GM19193 (cell line): Measurements from ENCODE around the gene GPR132.

Source experiments
- POLR2A ChIP-seq: IDR thresholded peaks from 4 replicates; pipeline ENCODE4 v1.6.1; 2011; ENCODE audit not compliant: insufficient read depth, insufficient read length; ENCODE audit errors: extremely low read depth

Gene GPR132

GRCh38 chr14:105012171-105012985 lies 52.9 kb downstream of the GPR132 start:
- no peak for TF ChIP-seq POLR2A

GRCh38 chr14:105011312-105011990 lies 53.8 kb downstream of the GPR132 start:
- TF ChIP-seq POLR2A: no peak

GRCh38 chr14:105010891-105011291 lies 54.3 kb downstream of the GPR132 start:
- TF ChIP-seq POLR2A: no peak

- no peak for TF ChIP-seq POLR2A
Observed at GRCh38 chr14:105010106-105010505, 55.1 kb downstream of the GPR132 start.

- no peak for TF ChIP-seq POLR2A
Observed at GRCh38 chr14:105007593-105008264, 57.5 kb downstream of the GPR132 start.

GRCh38 chr14:105006831-105007592 lies 58.2 kb downstream of the GPR132 start:
- TF ChIP-seq POLR2A: no peak

GRCh38 chr14:105005929-105006830 lies 59.0 kb downstream of the GPR132 start:
- no peak for TF ChIP-seq POLR2A

GRCh38 chr14:105005329-105005928 lies 59.8 kb downstream of the GPR132 start:
- TF ChIP-seq POLR2A: peak; percentile 8
